ENCODE data around the gene CLDN24. TPM values are rescaled to one million over a fixed set of nuclear protein-coding genes. Genes with fewer than 3 reads are reported as not detected.

The CLDN24 gene
- total RNA-seq, 1 donor from 2014 or later = not detected

DNA sequence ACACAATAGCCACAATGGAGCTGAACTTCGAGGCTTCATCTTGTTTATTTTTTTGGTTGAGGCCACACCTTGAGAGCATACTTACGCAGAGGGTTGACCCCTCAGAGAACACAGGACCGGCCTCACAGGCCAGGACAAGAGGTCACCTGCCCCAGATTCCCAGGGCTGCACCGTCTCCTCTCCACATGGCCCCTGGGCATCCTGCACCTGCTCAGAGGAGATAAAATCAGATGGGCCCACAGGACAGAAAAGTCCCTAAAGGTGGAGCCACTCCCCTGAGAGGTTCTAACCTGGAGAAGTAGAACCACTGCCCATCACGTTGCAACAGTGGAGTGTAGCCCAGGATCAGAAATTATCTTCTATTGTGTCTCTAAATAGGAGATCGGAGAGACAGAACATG lies 1.1 kb upstream of the CLDN24 start:
- POLR2A ChIA-PET = no interaction called here
- H3K27ac Mint-ChIP-seq = no peak overlapping the region
- CTCF ChIA-PET = no interaction called here
- intact Hi-C loops (cut with micrococcal nuclease) = no loop called here
- no peak for TF ChIP-seq CTCF (IDR thresholded peaks at IDR 0.05)
- ATAC-seq (ENCODE audit: low read depth) = no peak
- H3K9me3 Mint-ChIP-seq = no peaks in the 10 kb centered on the region
- no peaks in the 10 kb centered on the region for H3K36me3 Mint-ChIP-seq (ENCODE audit: low read depth)
- peaks cover 3% of the 10 kb centered on the region for H3K27me3 Mint-ChIP-seq
- DNase-seq = no peak
- H3K4me3 Mint-ChIP-seq = no peak overlapping the region
- no peaks in the 10 kb centered on the region for H3K4me1 Mint-ChIP-seq

- H3K27ac Mint-ChIP-seq = no peak overlapping the region
- no peak for ATAC-seq (ENCODE audit: low read depth)
- intact Hi-C loops (cut with micrococcal nuclease) = no loop called here
- H3K4me3 Mint-ChIP-seq = no peak overlapping the region
- peaks cover 3% of the 10 kb centered on the region for H3K27me3 Mint-ChIP-seq
- H3K36me3 Mint-ChIP-seq (ENCODE audit: low read depth) = no peaks in the 10 kb centered on the region
- no peaks in the 10 kb centered on the region for H3K4me1 Mint-ChIP-seq
- TF ChIP-seq CTCF (IDR thresholded peaks at IDR 0.05) = no peak
- ChIA-PET POLR2A (no interaction called here), CTCF (interaction anchor here (0.7 kb wide), 1 partner anchor 12 kb away, joined by 3 read pairs; no protein-coding TSS in a partner anchor)
- H3K9me3 Mint-ChIP-seq = no peaks in the 10 kb centered on the region
- DNase-seq = no peak
Observed at GRCh38 chr4:183321516-183321915, 710 bp downstream of the CLDN24 start.

- ChIA-PET POLR2A (no interaction called here), CTCF (interaction anchor here (0.7 kb wide), 1 partner anchor 13 kb away, joined by 3 read pairs; no protein-coding TSS in a partner anchor)
- ATAC-seq (ENCODE audit: low read depth) (no peak), DNase-seq (no peak)
- no peak overlapping the region for H3K4me3 Mint-ChIP-seq
- no peak for TF ChIP-seq CTCF (IDR thresholded peaks at IDR 0.05)
- H3K27ac Mint-ChIP-seq = no peak overlapping the region
- intact Hi-C loops (cut with micrococcal nuclease) = no loop called here
- H3K36me3 Mint-ChIP-seq (ENCODE audit: low read depth) = no peaks in the 10 kb centered on the region
- no peaks in the 10 kb centered on the region for H3K9me3 Mint-ChIP-seq
- H3K27me3 Mint-ChIP-seq = peaks cover 3% of the 10 kb centered on the region
- H3K4me1 Mint-ChIP-seq = no peaks in the 10 kb centered on the region
Observed at GRCh38 chr4:183321079-183321478, 1.1 kb downstream of the CLDN24 start.

DNA sequence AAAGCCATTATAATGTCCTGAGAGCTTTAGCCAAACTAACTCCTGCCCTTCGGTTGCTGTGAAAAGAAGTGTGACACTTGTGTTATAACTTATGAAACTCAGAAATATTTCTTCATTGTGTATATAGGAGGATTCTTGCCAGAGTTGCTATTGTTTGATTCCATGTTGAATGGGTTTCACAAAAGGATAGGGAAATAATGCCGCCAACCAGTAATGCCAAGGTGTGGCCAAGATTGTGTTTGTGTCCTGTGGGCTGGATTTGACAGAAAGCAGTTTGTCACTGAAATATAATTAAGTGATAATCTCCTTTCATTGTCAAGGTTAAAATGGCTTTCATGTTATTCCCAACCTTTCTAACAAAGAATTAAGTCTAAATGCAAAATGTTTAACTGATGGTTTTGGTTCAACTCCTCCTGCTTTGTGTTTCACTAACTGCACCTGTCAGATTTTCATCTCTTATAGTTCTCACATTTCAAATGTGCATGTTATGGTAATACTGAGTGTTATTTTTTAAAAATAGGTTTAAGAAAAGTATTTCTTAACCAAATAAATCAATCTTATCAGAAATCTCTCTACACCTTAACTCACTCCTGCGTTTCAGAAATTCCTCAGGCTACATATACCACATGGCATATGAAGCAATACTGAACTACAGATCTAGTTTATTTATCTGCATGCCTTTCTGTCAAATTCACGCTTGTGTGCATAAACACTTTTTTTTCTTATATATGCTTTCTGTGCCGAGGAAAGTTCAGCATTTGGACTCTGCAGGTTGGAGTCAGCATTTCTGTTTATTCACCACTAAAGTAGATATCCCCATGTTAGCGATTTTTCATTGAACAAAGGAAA lies 1.8 kb downstream of the CLDN24 start, which contains the start of gene CLDN22:
CLDN22 (minus strand) TSS at position 66 of the 849 bp plus-strand sequence; CDS start at position 8, 58 bp downstream.
- ATAC-seq (ENCODE audit: low read depth) (no peak), DNase-seq (no peak)
- no peaks in the 10 kb centered on the region for H3K36me3 Mint-ChIP-seq (ENCODE audit: low read depth)
- no peak for TF ChIP-seq CTCF (IDR thresholded peaks at IDR 0.05)
- CTCF ChIA-PET = interaction anchor here (0.7 kb wide), 1 partner anchor 14 kb away, joined by 3 read pairs; no protein-coding TSS in a partner anchor
- POLR2A ChIA-PET = no interaction called here
- no peaks in the 10 kb centered on the region for H3K4me1 Mint-ChIP-seq
- no peak within 1 kb of the TSS for H3K4me3 Mint-ChIP-seq
- H3K9me3 Mint-ChIP-seq = no peaks in the 10 kb centered on the region
- peaks cover 3% of the 10 kb centered on the region for H3K27me3 Mint-ChIP-seq
- no peak within 1 kb of the TSS for H3K27ac Mint-ChIP-seq
- intact Hi-C loops (cut with micrococcal nuclease) = no loop called here

- H3K36me3 Mint-ChIP-seq (ENCODE audit: low read depth) = no peaks in the 10 kb centered on the region
- H3K27me3 Mint-ChIP-seq = peaks cover 3% of the 10 kb centered on the region
- ChIA-PET CTCF (no interaction called here), POLR2A (no interaction called here)
- no peak for TF ChIP-seq CTCF (IDR thresholded peaks at IDR 0.05)
- H3K4me3 Mint-ChIP-seq = no peak overlapping the region
- no peak overlapping the region for H3K27ac Mint-ChIP-seq
- intact Hi-C loops (cut with micrococcal nuclease) = no loop called here
- no peaks in the 10 kb centered on the region for H3K4me1 Mint-ChIP-seq
- no peak for ATAC-seq (ENCODE audit: low read depth)
- no peaks in the 10 kb centered on the region for H3K9me3 Mint-ChIP-seq
- no peak for DNase-seq
Observed at GRCh38 chr4:183318656-183319055, 3.6 kb downstream of the CLDN24 start.
